Mucosa of stomach (tissue), 1 donor: ENCODE data around the gene FAU.
A peak's percentile ranks its signal among the peaks of the same experiment; 100 is the strongest.

Source experiments
- H3K27me3 ChIP-seq: one replicate; pipeline ENCODE4 v1.7.0; 2013; ENCODE audit warnings: mild to moderate bottlenecking, low read length; ENCODE audit not compliant: control insufficient read depth, insufficient read depth
- H3K36me3 ChIP-seq: one replicate; pipeline ENCODE4 v1.7.0; 2013; ENCODE audit warnings: low read length; ENCODE audit not compliant: control insufficient read depth, insufficient read depth
- H3K4me1 ChIP-seq: one replicate; pipeline ENCODE4 v1.7.0; 2013; ENCODE audit warnings: mild to moderate bottlenecking, low read length; ENCODE audit not compliant: control insufficient read depth, insufficient read depth
- H3K4me3 ChIP-seq: one replicate; pipeline ENCODE4 v1.7.0; 2013; ENCODE audit warnings: low read length
- H3K9ac ChIP-seq: one replicate; pipeline ENCODE4 v1.7.0; 2013; ENCODE audit warnings: mild to moderate bottlenecking, low read length, moderate library complexity
- H3K9me3 ChIP-seq: one replicate; pipeline ENCODE4 v1.7.0; 2013; ENCODE audit warnings: mild to moderate bottlenecking, low read length, moderate library complexity; ENCODE audit not compliant: control insufficient read depth
- donor health status: Pancreatic carcinoma.

The FAU gene

DNA sequence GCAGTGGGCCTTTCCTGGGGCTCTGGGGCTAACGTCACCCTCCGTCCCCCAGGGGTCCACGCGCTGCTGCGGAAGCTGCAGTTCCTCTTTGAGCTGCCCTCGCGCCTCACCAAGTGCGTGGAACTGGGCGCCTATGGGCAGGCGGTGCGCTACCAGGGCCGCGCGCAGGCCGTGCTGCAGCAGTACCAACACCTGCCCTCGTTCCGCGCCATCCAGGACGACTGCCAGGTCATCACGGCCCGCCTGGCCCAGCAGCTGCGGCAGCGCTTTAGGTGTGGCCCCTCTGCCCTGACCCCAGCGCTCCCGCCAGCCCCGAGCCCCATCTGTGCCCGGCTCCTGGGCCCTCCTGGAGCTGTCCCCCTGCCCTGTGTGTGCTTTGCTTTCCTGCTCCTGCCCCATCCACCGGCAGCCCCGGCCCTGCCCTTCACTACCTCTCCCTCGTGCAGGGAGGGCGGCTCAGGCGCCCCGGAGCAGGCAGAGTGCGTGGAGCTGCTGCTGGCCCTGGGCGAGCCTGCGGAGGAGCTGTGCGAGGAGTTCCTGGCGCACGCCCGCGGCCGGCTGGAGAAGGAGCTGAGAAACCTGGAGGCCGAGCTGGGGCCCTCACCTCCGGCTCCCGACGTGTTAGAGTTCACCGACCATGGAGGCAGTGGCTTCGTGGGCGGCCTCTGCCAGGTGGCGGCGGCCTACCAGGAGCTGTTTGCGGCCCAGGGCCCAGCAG lies 14.0 kb downstream of the FAU start:
- no peaks in the 10 kb centered on the region for H3K27me3 ChIP-seq
- no peak overlapping the region for H3K4me3 ChIP-seq
- H3K4me1 ChIP-seq, result peaks cover 28% of the 10 kb centered on the region
- no peaks in the 10 kb centered on the region for H3K36me3 ChIP-seq
- H3K9ac ChIP-seq, result no peak overlapping the region
- H3K9me3 ChIP-seq, result no peaks in the 10 kb centered on the region

DNA sequence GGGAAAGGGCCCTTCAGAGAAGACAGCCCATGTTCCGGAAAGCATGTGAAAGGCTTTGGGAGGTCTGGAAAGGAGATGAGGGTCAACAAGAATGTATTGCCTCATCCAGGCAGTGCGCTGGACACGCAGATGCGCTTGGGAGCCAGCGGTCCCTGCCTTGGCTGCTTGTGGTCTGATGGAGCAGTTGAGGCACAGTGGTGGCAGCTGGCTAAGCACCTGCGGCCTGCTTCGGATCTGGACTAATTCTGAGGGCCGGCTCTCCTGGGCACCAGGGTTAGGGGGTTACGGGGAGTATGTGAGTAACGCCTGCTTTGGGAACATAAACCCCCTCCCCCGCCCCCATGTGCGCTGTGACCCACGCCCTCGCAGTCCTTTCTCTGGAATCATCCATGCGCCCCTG lies 14.9 kb downstream of the FAU start:
- H3K4me3 ChIP-seq, result no peak overlapping the region
- no peaks in the 10 kb centered on the region for H3K27me3 ChIP-seq
- H3K36me3 ChIP-seq, result no peaks in the 10 kb centered on the region
- H3K9me3 ChIP-seq, result no peaks in the 10 kb centered on the region
- peaks cover 25% of the 10 kb centered on the region for H3K4me1 ChIP-seq
- no peak overlapping the region for H3K9ac ChIP-seq

DNA sequence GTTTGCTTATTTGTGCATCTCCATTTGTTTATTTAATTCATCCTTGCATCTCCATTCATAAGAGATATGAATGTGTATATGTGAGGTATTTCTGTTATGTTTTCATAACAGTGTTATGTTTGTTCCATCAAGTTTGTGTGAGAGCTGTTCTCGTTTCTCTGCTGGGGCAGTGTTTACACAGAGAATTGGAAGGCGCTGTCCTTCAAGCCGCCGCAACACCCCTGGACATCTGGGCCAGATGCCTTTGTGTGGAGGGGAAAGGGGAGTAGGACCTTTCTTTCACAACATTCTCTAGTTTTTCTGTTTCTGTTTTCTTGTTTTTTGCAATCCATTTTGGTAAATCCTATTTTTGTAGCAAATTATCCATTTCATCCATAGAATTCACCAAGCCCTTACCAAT lies 17.3 kb downstream of the FAU start:
- no peaks in the 10 kb centered on the region for H3K27me3 ChIP-seq
- peaks cover 12% of the 10 kb centered on the region for H3K4me1 ChIP-seq
- H3K36me3 ChIP-seq, result no peaks in the 10 kb centered on the region
- no peak overlapping the region for H3K9ac ChIP-seq
- no peak overlapping the region for H3K4me3 ChIP-seq
- no peaks in the 10 kb centered on the region for H3K9me3 ChIP-seq

DNA sequence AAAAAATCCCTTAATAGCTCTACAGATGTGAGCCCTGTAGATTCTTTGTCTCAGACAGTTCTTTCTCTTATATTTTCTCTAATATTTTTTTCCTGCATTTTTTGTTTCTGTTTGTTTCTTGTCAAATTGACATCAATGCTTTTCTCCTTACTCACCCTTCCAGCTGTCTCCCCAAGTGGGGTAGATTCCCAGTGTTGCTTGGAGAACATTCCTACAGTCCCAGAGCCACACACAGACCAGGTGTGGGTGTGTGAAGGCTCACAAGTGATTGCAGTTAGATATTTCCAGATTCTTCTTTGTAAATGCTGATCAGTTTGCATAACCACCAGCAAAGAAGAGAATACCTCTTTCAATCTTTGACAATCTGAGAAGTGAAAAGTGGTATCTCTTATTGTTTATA lies 18.5 kb downstream of the FAU start:
- Histone ChIP-seq H3K9ac (no peak overlapping the region), H3K4me1 (peaks cover 12% of the 10 kb centered on the region), H3K27me3 (no peaks in the 10 kb centered on the region), H3K9me3 (no peaks in the 10 kb centered on the region), H3K36me3 (no peaks in the 10 kb centered on the region), H3K4me3 (no peak overlapping the region)

DNA sequence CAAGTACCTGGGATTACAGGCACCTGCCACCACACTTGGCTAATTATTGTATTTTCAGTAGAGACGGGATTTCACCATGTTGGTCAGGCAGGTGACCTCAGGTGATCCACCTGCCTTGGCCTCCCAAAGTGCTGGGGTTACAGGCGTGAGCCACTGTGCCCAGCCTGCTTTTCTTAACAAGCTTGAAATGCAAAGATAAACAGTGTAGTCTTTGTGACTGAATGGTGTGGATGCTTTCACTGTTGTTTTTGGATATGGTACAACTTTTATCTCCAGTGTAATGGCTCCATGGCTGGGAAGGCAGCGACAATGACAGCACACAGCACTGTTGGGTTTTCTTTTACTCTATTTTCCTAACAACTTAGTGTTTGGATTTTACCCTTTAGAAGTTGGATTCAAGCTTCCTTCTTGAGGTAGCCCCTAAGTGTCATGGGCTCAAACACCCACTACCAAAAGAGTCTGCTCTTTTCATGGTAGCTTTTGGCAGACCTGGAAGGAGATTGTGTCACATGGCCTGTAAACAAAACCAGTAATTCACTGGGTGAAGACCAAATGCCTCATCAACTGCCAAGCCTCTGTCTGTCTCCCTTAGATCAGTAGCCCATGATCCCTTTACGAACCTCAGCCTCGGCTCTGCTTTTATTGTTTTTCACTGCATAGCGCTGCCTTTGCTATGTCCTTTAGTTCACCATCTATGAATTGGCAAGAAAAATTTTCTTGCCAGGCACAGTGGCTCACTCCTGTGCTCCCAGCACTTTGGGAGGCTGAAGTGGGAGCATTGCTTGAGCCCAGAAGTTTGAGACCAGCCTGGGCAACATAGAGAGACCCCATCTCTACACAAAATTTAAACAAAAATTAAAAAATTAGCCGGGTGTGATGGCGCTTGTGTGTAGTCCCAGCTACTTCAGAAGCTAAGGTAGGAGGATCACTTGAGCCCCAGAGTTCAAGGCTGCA lies 19.5 kb downstream of the FAU start:
- Histone ChIP-seq H3K4me3 (no peak overlapping the region), H3K36me3 (no peaks in the 10 kb centered on the region), H3K9me3 (no peaks in the 10 kb centered on the region), H3K4me1 (peaks cover 12% of the 10 kb centered on the region), H3K9ac (no peak overlapping the region), H3K27me3 (no peaks in the 10 kb centered on the region)

DNA sequence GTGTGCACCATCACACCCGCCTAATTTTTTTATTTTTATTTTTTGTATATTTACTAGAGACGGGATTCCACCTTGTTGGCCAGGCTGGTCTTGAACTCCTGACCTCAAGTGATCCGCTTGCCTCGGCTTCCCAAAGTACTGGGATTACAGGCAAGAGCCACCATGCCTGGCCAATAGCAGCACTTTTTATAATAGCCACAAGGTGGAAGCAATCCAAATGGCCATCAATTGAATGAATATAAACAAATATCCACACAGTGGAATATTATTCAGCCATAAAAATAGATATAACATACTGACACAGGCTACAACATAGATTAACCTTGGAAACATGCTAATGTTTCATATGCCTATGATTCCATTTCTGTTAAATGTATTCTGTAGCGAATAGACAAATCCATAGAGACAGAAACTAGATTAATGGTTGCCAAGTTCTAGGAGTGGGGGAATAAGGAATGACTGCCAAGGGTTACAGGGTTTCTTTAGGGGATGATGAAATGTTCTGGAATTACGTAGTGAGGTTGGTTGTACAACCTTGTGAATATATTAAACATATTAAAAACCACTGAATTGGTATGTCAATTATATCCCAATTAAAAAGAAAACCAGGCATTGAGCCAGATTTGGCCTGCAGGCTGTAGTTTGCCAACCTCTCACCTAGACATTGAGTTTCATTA lies 21.1 kb downstream of the FAU start:
- H3K9ac ChIP-seq, result no peak overlapping the region

DNA sequence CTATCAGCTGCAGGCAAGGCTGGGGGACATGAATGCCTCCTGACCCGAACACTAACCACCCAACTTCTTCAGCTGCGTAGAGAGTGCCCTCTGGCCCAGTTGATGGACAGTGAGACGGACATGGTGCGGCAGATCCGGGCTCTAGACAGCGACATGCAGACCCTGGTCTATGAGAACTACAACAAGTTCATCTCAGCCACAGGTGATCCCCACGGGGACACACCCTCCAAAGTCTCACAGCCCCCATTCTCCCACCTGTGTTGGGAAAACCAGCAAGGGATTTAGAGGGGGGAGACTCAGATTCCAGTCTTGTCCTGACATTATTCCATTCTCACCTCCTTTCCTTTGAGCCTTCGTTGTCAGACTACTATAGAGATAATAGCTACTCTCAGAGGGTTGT lies 25.0 kb downstream of the FAU start:
- no peaks in the 10 kb centered on the region for H3K27me3 ChIP-seq
- peak overlapping the region; percentile 83 for H3K9ac ChIP-seq
- peaks cover 12% of the 10 kb centered on the region for H3K4me1 ChIP-seq
- H3K36me3 ChIP-seq, result no peaks in the 10 kb centered on the region
- no peak overlapping the region for H3K4me3 ChIP-seq
- H3K9me3 ChIP-seq, result no peaks in the 10 kb centered on the region

More for the DNA sequence above, 21.1 kb downstream of the FAU start:
- H3K36me3 ChIP-seq, result no peaks in the 10 kb centered on the region
- no peaks in the 10 kb centered on the region for H3K27me3 ChIP-seq
- H3K9me3 ChIP-seq, result no peaks in the 10 kb centered on the region
- peaks cover 19% of the 10 kb centered on the region for H3K4me1 ChIP-seq
- H3K4me3 ChIP-seq, result no peak overlapping the region

DNA sequence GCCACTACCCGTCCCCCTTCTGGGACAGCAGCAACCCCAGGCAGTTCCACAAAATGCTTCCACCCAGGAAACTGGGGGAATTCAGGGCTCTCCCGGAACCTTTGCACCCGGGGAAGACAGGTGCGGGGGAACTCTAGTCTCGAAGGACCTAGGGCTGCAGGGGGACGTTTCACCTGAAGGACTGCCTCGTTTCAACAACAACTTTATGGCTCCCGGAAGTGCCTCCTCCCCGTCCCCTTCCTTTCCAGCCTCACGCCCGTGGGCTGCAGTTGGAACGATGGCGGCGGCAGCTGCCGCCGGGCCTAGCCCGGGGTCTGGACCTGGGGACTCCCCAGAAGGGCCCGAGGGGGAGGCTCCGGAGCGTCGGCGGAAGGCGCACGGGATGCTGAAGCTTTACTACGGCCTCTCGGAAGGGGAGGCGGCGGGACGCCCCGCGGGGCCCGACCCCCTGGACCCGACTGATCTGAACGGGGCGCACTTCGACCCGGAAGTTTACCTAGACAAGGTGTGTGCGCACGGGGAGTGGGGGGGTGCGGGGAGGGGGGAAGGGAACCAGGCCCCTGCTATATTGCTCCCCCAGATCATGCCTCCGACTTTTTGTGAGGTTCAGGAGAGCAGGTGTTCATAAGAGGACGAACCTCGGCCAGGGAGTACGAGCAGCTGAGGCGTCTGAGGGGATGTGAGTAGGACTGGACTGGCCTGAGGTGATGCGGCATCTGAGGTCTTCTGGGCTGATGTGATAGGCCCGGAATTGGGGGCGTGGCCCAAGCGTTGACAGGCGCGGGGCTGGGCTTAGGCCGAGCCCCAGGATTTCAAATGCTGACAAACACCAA lies 25.7 kb downstream of the FAU start, which contains the start of gene VPS51:
Gene VPS51, plus strand, starts transcription at position 241 of the 833 bp plus-strand sequence. Its CDS starts 37 bp downstream, at position 278.
- no peaks in the 10 kb centered on the region for H3K27me3 ChIP-seq
- H3K4me3 ChIP-seq, result peak within 1 kb of the TSS; percentile 63
- H3K9ac ChIP-seq, result peak within 1 kb of the TSS; percentile 83
- H3K4me1 ChIP-seq, result peaks cover 11% of the 10 kb centered on the region
- no peaks in the 10 kb centered on the region for H3K9me3 ChIP-seq
- H3K36me3 ChIP-seq, result no peaks in the 10 kb centered on the region

DNA sequence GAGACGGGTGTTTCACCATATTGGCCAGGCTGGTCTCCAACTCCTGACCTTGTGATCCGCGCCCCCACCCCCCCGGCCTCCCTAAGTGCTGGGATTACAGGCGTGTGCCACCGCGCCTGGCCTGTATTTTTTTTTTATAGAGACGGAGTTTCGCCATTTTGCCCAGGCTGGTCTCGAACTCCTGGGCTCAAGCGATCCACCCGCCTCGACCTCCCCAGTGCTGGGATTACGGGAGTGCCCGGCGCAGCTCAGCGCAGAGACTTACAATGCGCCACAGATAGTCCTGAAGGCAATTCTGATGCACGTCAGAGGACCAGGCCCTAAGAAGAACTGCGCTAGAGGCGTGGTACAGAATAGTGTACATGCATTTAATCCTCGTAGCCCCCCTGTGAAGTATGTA lies 26.5 kb downstream of the FAU start:
- H3K4me3 ChIP-seq, result no peak overlapping the region
- no peaks in the 10 kb centered on the region for H3K36me3 ChIP-seq
- H3K4me1 ChIP-seq, result peaks cover 11% of the 10 kb centered on the region
- H3K9ac ChIP-seq, result peak overlapping the region; percentile 83
- H3K9me3 ChIP-seq, result no peaks in the 10 kb centered on the region
- H3K27me3 ChIP-seq, result no peaks in the 10 kb centered on the region

DNA sequence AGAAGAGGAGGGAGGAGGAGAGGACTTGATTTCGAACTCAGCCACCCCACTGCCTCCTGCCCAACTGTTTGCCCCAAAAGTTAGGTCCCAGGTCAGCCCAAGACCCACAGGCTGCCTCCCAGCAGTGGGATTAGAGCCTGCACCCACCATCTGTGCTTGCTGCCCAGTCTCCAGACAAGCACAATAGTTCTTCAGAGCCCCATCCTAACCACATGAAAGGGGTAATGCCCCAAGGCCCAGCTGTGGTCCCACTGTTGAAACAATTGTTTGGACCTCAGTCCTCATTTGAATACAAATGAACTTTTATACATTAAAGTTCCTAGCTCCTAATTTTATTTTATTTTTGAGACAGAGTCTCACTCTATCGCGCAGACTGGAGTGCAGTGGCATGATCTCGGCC lies 31.3 kb downstream of the FAU start:
- no peak overlapping the region for H3K9ac ChIP-seq
- H3K9me3 ChIP-seq, result no peaks in the 10 kb centered on the region
- no peaks in the 10 kb centered on the region for H3K27me3 ChIP-seq
- no peak overlapping the region for H3K4me3 ChIP-seq
- peaks cover 2% of the 10 kb centered on the region for H3K4me1 ChIP-seq
- H3K36me3 ChIP-seq, result no peaks in the 10 kb centered on the region

DNA sequence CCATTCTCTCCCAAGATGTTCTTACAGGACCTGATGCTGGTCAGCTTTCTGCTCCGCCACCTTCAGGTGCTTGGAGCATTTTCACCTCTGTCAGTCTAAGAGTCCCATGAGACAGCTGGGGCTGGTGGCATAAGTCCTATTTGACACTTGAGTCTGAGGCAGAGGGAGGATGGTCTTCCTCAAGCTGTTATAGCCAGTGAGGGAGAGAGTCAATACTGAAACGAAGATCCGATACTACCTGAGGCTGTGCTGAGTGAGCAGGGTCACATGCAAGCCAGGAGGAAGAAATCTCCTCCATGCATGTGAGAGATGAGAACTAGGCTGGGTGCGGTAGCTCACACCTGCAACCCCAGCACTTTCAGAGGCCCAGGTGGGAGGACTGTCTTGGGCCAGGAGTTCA lies 32.3 kb downstream of the FAU start:
- Histone ChIP-seq H3K9ac (no peak overlapping the region), H3K9me3 (no peaks in the 10 kb centered on the region), H3K4me3 (no peak overlapping the region), H3K4me1 (peaks cover 8% of the 10 kb centered on the region), H3K27me3 (no peaks in the 10 kb centered on the region), H3K36me3 (no peaks in the 10 kb centered on the region)
